ENCODE data around the gene COLEC11.

- TF ChIP-seq CTCF (conservative IDR thresholded peaks at IDR 0.05) (no peak), ZFX (IDR thresholded peaks at IDR 0.05) (no peak)
Observed at GRCh38 chr2:3655871-3656761, 61.2 kb downstream of the COLEC11 start.

Data from C4-2B (cell line).